A549 (cell line): Measurements from ENCODE around the gene UROC1. TPM values are rescaled to one million over a fixed set of nuclear protein-coding genes. Genes with fewer than 3 reads are reported as not detected.

Source experiments
- ATAC-seq, 2 experiments: fragments of 200-7000 bp in 1 of 2; fragments of >200 bp in 1 of 2; cut with Nextera tagmentation in 1 of 2; cut with Tn5 transposase in 1 of 2; 3 replicates each; pipeline versions ENCODE4 v1.8.0 to v1.9.1; 2018 to 2020; ENCODE audit warnings: mild to moderate bottlenecking in 1 of 2, moderate library complexity in 1 of 2
- CTCF ChIA-PET: fragments of 300-600 bp; sonication (Branson Sonifier 250); formaldehyde crosslinking; extraction: SDS; loops from one replicate; lab custom pipeline; 2021; ENCODE audit warnings: antibody characterized with exemption, inconsistent platforms; lab: Yijun Ruan, JAX
- POLR2A ChIA-PET: fragments of 350-600 bp; formaldehyde crosslinking; extraction: SDS; loops from one replicate; lab custom pipeline; 2021; ENCODE audit warnings: antibody characterized with exemption, inconsistent platforms; lab: Yijun Ruan, JAX
- DNase-seq, 2 experiments: peaks; one replicate each; pipeline versions ENCODE4 v3.0.0 to v3.0.0-alpha.2; 2011 to 2016; ENCODE audit warnings: low read depth in 1 of 2, low spot score in 1 of 2
- FAIRE-seq: peaks from 2 replicates; lab custom pipeline; 2011; peaks lifted over from hg19 to GRCh38; lab: Jason Lieb, UNC
- H3K27ac ChIP-seq, 2 experiments: fragments of >200 bp; sonication (Bioruptor Twin); formaldehyde crosslinking; 3 replicates each; pipeline ENCODE4 v1.5.1; 2016 to 2017
- H3K4me1 ChIP-seq: fragments of >200 bp; sonication (Bioruptor Twin); formaldehyde crosslinking; 3 replicates; pipeline ENCODE4 v1.6.1; 2016
- H3K4me2 ChIP-seq: fragments of >200 bp; sonication (Bioruptor Twin); formaldehyde crosslinking; 3 replicates; pipeline ENCODE4 v1.6.1; 2016
- H3K4me3 ChIP-seq: fragments of >200 bp; sonication (Bioruptor Twin); formaldehyde crosslinking; 3 replicates; pipeline ENCODE4 v1.5.1; 2016
- H3K9me3 ChIP-seq: fragments of >200 bp; sonication (Bioruptor Twin); formaldehyde crosslinking; 3 replicates; pipeline ENCODE4 v1.6.1; 2016
- ATOH8 ChIP-seq: fragments of 250-450 bp; sonication (Bioruptor Pico); IDR thresholded peaks from 2 replicates; pipeline ENCODE4 v1.5.0; 2020; ENCODE audit warnings: low read depth, mild to moderate bottlenecking, moderate library complexity
- CHD2 ChIP-seq: fragments of 150-350 bp; IDR thresholded peaks from 2 replicates; pipeline ENCODE4 v1.6.1; 2014; ENCODE audit warnings: low read length; ENCODE audit not compliant: partially characterized antibody
- ESRRA ChIP-seq: fragments of 150-350 bp; IDR thresholded peaks from 2 replicates; pipeline ENCODE4 v1.6.1; 2014; ENCODE audit warnings: mild to moderate bottlenecking, low read length, borderline replicate concordance
- FOXS1 ChIP-seq: fragments of 250-450 bp; sonication (Bioruptor Pico); IDR thresholded peaks from 2 replicates; pipeline ENCODE4 v1.5.0; 2020; ENCODE audit warnings: mild to moderate bottlenecking, moderate library complexity
- GATA3 ChIP-seq: IDR thresholded peaks from 2 replicates; pipeline ENCODE4 v1.6.1; 2012; ENCODE audit warnings: borderline replicate concordance
- HDAC2 ChIP-seq: fragments of 200-600 bp; sonication (generic); IDR thresholded peaks from 2 replicates; pipeline ENCODE4 v1.6.1; 2016
- HEYL ChIP-seq: fragments of 250-450 bp; sonication (Bioruptor Pico); IDR thresholded peaks from 2 replicates; pipeline ENCODE4 v1.8.0; 2021; ENCODE audit warnings: mild to moderate bottlenecking, moderate library complexity
- HOXB13 ChIP-seq: fragments of 250-450 bp; sonication (Bioruptor Pico); IDR thresholded peaks from 2 replicates; pipeline ENCODE4 v1.5.0; 2020; ENCODE audit warnings: low read depth, mild to moderate bottlenecking, moderate library complexity
- JUNB ChIP-seq: fragments of >200 bp; sonication (Bioruptor Twin); formaldehyde crosslinking; IDR thresholded peaks from 2 replicates; pipeline ENCODE4 v1.6.1; 2016
- KDM5A ChIP-seq: fragments of 200-600 bp; sonication (generic); IDR thresholded peaks from 2 replicates; pipeline ENCODE4 v1.6.1; 2016; ENCODE audit warnings: antibody characterized with exemption, mild to moderate bottlenecking
- MYC ChIP-seq: IDR thresholded peaks from 2 replicates; pipeline ENCODE4 v1.6.1; 2012; ENCODE audit warnings: mild to moderate bottlenecking, inconsistent platforms, low read length, improper control_type of control experiment, borderline replicate concordance
- NFE2L2 ChIP-seq: fragments of 150-350 bp; conservative IDR thresholded peaks from 2 replicates; pipeline ENCODE4 v1.6.1; 2014; ENCODE audit warnings: low read length
- NPAS2 ChIP-seq: fragments of 250-450 bp; sonication (Bioruptor Pico); IDR thresholded peaks from 2 replicates; pipeline ENCODE4 v1.8.0; 2022; ENCODE audit warnings: mild to moderate bottlenecking, moderate library complexity, borderline replicate concordance
- NR3C1 ChIP-seq: fragments of >200 bp; sonication (Bioruptor Twin); formaldehyde crosslinking; IDR thresholded peaks from 3 replicates; pipeline ENCODE4 v1.6.1; 2017
- PHF8 ChIP-seq: fragments of 200-600 bp; sonication (generic); IDR thresholded peaks from 2 replicates; pipeline ENCODE4 v1.6.1; 2016; ENCODE audit warnings: low read depth, mild to moderate bottlenecking, antibody characterized with exemption, moderate library complexity, borderline replicate concordance
- POLR2A ChIP-seq: IDR thresholded peaks from 2 replicates; pipeline ENCODE4 v1.6.1; 2012; ENCODE audit warnings: mild to moderate bottlenecking, low read length
- POLR2AphosphoS2 ChIP-seq: conservative IDR thresholded peaks from 2 replicates; pipeline ENCODE4 v1.6.1; 2012; ENCODE audit warnings: low read length, improper control_type of control experiment, inconsistent platforms
- RCOR1 ChIP-seq: fragments of 150-350 bp; IDR thresholded peaks from 2 replicates; pipeline ENCODE4 v1.6.1; 2014; ENCODE audit warnings: antibody characterized with exemption, low read length, low read depth
- SREBF2 ChIP-seq: fragments of 450-650 bp; IDR thresholded peaks from 2 replicates; pipeline ENCODE4 v1.6.1; 2014; ENCODE audit warnings: mild to moderate bottlenecking, moderate library complexity
- TP53 ChIP-seq: fragments of 250-450 bp; sonication (Bioruptor Pico); IDR thresholded peaks from 2 replicates; pipeline ENCODE4 v1.5.0; 2021; ENCODE audit warnings: mild to moderate bottlenecking, moderate library complexity
- USF2 ChIP-seq: fragments of 450-650 bp; IDR thresholded peaks from 2 replicates; pipeline ENCODE4 v1.6.1; 2014; ENCODE audit warnings: antibody characterized with exemption
- WGBS: methylation state at CpG from one replicate; pipeline ENCODE4 v1.1.6; 2017; ENCODE audit errors: missing lambda C conversion rate; 5-methylcytosine and 5-hydroxymethylcytosine counted together
- polyA plus RNA-seq, 4 experiments: library from polyadenylated mRNA; depleted of rRNA in 3 of 4; stranded (reverse); fragments of >200 nt; fragmentation: RNase III in 1 of 4; extraction: RNeasy Plus Mini Kit Qiagen cat#74134 plus additional on column Dnase treatment in 1 of 4; gene quantifications; 2 replicates in 3 of 4; 3 replicates in 1 of 4; pipeline ENCODE4 v1.2.3, GENCODE V29; 2011 to 2017
- TF ChIP-seq, protein P1 (sequence below): fragments of >200 bp; sonication (Bioruptor Twin); formaldehyde crosslinking; IDR thresholded peaks from 2 replicates; pipeline ENCODE4 v1.6.1; 2016
- TF ChIP-seq, protein P2 (sequence below): fragments of 200-600 bp; sonication (generic); IDR thresholded peaks from 2 replicates; pipeline ENCODE4 v1.6.1; 2016; ENCODE audit warnings: antibody characterized with exemption, mild to moderate bottlenecking, moderate library complexity
- TF ChIP-seq, protein P3 (sequence below): IDR thresholded peaks from 2 replicates; pipeline ENCODE4 v1.6.1; 2012; ENCODE audit warnings: low read depth, borderline replicate concordance
- TF ChIP-seq, protein P4 (sequence below): IDR thresholded peaks from 2 replicates; pipeline ENCODE4 v1.6.1; 2012

UROC1 gene
- polyA plus RNA-seq, 2 of the 4 experiments (the other 2 are of a cell fraction): not detected

GRCh38 chr3:126450219-126450618 lies 67.4 kb downstream of the UROC1 start (continued):
- TF ChIP-seq PHF8 (no peak), HOXB13 (CRISPR knock-in tag) (no peak), USF2 (no peak), CHD2 (no peak), HDAC2 (no peak), ESRRA (no peak), NFE2L2 (no peak)
- TF ChIP-seq, all 56 proteins: peak for 0

DNA sequence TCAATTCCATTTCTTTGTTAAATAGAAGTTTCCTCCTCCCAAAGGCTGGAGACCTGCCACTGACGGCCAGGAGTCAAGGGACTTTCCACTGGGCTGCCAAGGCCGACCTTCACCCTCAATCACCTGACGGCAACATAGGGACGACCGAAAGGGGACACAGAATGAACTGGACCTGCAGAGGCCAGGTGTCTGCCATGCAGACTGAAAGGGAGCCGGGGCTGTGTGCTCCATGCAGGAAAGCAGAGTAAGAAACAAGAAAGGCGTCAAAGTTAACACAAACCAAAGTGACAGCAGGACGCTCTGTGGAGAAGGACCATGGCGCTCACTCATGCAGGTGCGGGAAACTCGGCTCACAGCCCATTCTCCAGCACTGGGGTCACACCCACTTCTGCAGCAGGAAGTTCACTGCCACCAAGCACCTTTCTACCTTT lies 67.9 kb downstream of the UROC1 start:
- H3K4me2 ChIP-seq: no peak overlapping the region
- TF ChIP-seq SREBF2: no peak
- no peak for TF ChIP-seq TP53
- TF ChIP-seq, protein P1, sequence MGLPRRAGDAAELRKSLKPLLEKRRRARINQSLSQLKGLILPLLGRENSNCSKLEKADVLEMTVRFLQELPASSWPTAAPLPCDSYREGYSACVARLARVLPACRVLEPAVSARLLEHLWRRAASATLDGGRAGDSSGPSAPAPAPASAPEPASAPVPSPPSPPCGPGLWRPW: no peak
- no peak for TF ChIP-seq NPAS2 (CRISPR knock-in tag)
- no peak for TF ChIP-seq MYC
- TF ChIP-seq GATA3: no peak
- TF ChIP-seq, protein P2, sequence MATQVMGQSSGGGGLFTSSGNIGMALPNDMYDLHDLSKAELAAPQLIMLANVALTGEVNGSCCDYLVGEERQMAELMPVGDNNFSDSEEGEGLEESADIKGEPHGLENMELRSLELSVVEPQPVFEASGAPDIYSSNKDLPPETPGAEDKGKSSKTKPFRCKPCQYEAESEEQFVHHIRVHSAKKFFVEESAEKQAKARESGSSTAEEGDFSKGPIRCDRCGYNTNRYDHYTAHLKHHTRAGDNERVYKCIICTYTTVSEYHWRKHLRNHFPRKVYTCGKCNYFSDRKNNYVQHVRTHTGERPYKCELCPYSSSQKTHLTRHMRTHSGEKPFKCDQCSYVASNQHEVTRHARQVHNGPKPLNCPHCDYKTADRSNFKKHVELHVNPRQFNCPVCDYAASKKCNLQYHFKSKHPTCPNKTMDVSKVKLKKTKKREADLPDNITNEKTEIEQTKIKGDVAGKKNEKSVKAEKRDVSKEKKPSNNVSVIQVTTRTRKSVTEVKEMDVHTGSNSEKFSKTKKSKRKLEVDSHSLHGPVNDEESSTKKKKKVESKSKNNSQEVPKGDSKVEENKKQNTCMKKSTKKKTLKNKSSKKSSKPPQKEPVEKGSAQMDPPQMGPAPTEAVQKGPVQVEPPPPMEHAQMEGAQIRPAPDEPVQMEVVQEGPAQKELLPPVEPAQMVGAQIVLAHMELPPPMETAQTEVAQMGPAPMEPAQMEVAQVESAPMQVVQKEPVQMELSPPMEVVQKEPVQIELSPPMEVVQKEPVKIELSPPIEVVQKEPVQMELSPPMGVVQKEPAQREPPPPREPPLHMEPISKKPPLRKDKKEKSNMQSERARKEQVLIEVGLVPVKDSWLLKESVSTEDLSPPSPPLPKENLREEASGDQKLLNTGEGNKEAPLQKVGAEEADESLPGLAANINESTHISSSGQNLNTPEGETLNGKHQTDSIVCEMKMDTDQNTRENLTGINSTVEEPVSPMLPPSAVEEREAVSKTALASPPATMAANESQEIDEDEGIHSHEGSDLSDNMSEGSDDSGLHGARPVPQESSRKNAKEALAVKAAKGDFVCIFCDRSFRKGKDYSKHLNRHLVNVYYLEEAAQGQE: no peak
- no peak for TF ChIP-seq ATOH8 (CRISPR knock-in tag)
- no peak for TF ChIP-seq FOXS1 (CRISPR knock-in tag)
- no peak for TF ChIP-seq NFE2L2
- TF ChIP-seq PHF8: no peak
- TF ChIP-seq, protein P3, sequence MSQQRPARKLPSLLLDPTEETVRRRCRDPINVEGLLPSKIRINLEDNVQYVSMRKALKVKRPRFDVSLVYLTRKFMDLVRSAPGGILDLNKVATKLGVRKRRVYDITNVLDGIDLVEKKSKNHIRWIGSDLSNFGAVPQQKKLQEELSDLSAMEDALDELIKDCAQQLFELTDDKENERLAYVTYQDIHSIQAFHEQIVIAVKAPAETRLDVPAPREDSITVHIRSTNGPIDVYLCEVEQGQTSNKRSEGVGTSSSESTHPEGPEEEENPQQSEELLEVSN: no peak
- no peak for TF ChIP-seq HEYL
- TF ChIP-seq JUNB: no peak
- no peak for TF ChIP-seq NR3C1
- TF ChIP-seq, protein P4, sequence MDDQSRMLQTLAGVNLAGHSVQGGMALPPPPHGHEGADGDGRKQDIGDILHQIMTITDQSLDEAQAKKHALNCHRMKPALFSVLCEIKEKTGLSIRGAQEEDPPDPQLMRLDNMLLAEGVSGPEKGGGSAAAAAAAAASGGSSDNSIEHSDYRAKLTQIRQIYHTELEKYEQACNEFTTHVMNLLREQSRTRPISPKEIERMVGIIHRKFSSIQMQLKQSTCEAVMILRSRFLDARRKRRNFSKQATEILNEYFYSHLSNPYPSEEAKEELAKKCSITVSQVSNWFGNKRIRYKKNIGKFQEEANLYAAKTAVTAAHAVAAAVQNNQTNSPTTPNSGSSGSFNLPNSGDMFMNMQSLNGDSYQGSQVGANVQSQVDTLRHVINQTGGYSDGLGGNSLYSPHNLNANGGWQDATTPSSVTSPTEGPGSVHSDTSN: no peak
- TF ChIP-seq POLR2AphosphoS2: no peak
- no peak for TF ChIP-seq POLR2A
- no peak for TF ChIP-seq RCOR1
- TF ChIP-seq KDM5A: no peak
- CTCF ChIA-PET: no interaction called here
- POLR2A ChIA-PET: no interaction called here
- no peak for FAIRE-seq
- 87% methylated on average over 11 of the region's 11 CpGs for WGBS
- no peak for DNase-seq
- ATAC-seq: no peak
- no peaks in the 10 kb centered on the region for H3K9me3 ChIP-seq
- H3K27ac ChIP-seq: no peak overlapping the region
- H3K4me3 ChIP-seq: no peak overlapping the region
- no peaks in the 10 kb centered on the region for H3K4me1 ChIP-seq
